ENCODE data around the gene DTX1.

Gene DTX1

GRCh38 chr12:113081873-113082272 is 25.3 kb downstream of the DTX1 start:
- no peak for TF ChIP-seq CTCF (IDR thresholded peaks at IDR 0.05)
- no peak overlapping the region for H3K4me3 ChIP-seq
- H3K27ac ChIP-seq, result peak overlapping the region in 1 of 2 donors; percentile 43
- DNase-seq (ENCODE audit: low spot score), result no peak

DNA sequence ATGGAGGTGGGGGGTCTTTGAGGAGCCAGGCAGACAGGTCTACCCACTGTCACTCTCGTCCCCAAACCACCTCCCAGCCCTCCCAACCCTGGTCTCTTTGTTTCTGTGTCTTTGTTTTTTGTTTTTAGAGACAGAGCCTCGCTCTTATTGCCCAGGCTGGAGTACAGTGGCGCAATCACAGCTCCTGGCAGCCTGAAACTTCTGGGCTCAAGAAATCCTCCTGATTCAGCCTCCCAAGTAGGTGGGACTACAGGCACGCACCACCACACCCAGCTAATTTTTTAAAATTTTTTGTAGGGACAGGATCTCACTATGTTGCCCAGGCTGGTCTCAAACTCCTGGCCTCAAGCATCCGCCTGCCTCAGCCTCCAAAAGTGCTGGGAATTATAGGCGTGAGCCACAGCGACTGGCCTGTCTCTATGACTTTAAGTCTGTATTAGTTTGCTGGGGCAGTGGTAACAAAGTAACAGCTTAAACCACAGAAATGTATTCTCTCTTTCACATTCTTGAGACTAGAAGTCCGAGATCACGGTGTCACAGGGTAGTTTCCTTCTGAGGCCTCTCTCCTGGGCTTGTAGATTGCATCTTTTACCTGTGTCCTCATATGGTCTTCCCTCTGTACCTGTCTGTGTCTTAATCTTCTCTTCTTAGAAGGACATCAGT is 26.1 kb downstream of the DTX1 start:
- Histone ChIP-seq H3K27ac (peak overlapping the region in 1 of 2 donors; percentile 43), H3K4me3 (no peak overlapping the region)
- TF ChIP-seq CTCF (IDR thresholded peaks at IDR 0.05), result no peak
- DNase-seq (ENCODE audit: low spot score), result no peak

DNA sequence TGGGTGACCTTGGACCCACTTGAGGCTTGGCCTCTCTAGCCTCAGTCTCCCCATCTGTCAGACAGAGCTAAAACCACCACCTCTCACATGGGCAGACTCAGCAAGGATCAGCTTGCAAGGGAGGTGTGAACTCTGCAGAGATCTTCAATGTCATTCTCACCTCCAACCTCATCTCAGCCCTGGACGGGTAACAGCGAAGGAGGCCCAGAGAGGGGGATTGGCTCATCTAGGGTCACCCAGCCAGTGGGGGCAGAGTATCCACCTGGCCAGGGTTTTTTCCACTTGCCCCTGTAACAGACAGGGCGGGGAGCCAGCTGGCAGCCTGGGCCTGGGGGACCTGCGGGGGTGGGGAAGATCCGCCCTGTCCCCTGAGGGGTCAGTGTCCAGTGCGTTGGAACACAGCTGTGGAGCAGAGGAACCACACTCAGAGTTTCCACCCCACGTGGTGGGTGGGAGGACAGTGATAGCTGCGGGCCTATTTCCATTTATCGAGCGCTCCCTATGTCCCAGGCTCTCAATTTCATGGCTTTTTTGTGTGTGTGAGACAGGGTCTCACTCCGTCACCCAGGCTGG is 27.4 kb downstream of the DTX1 start:
- no peak for TF ChIP-seq CTCF (IDR thresholded peaks at IDR 0.05)
- H3K4me3 ChIP-seq, result no peak overlapping the region
- DNase-seq (ENCODE audit: low spot score), result no peak
- peak overlapping the region in 1 of 2 donors; percentile 37 for H3K27ac ChIP-seq

- Histone ChIP-seq H3K27ac (no peak overlapping the region), H3K4me3 (no peak overlapping the region)
- no peak for DNase-seq (ENCODE audit: low spot score)
- TF ChIP-seq CTCF (IDR thresholded peaks at IDR 0.05), result no peak
Observed at GRCh38 chr12:113086249-113087164, 30.0 kb downstream of the DTX1 start.

GRCh38 chr12:113087193-113087592 is 30.7 kb downstream of the DTX1 start:
- H3K4me3 ChIP-seq, result no peak overlapping the region
- DNase-seq (ENCODE audit: low spot score), result no peak
- no peak overlapping the region for H3K27ac ChIP-seq
- no peak for TF ChIP-seq CTCF (IDR thresholded peaks at IDR 0.05)

GRCh38 chr12:113088037-113088436 is 31.5 kb downstream of the DTX1 start:
- TF ChIP-seq CTCF (IDR thresholded peaks at IDR 0.05), result no peak
- Histone ChIP-seq H3K27ac (no peak overlapping the region), H3K4me3 (no peak overlapping the region)
- no peak for DNase-seq (ENCODE audit: low spot score)

Measured in coronary artery (tissue), 2 donors.